Mesenchymal stem cell (in vitro differentiated cells and primary cell): ENCODE data around the gene HNRNPLL.

Source experiments
- DNase-seq: peaks from one replicate; pipeline ENCODE4 v3.0.0-alpha.2; 2013
- H2AFZ ChIP-seq: one replicate; pipeline ENCODE4 v1.6.1; 2013; ENCODE audit warnings: low read depth, mild to moderate bottlenecking, control low read depth, inconsistent platforms, low read length, moderate library complexity
- H2AK5ac ChIP-seq: 2 replicates; pipeline ENCODE4 v1.6.1; 2013; ENCODE audit warnings: low read length, moderate library complexity, mild to moderate bottlenecking, inconsistent platforms; ENCODE audit not compliant: severe bottlenecking
- H2BK120ac ChIP-seq: one replicate; pipeline ENCODE4 v1.6.1; 2013; ENCODE audit warnings: low read depth, mild to moderate bottlenecking, inconsistent platforms, low read length, moderate library complexity
- H2BK12ac ChIP-seq, 2 experiments: one replicate each; pipeline ENCODE4 v1.6.1; 2013; ENCODE audit warnings: inconsistent platforms in 2 of 2, low read length in 2 of 2, mild to moderate bottlenecking in 2 of 2, moderate library complexity in 2 of 2, control low read depth in 1 of 2
- H2BK15ac ChIP-seq: one replicate; pipeline ENCODE4 v1.6.1; 2013; ENCODE audit warnings: mild to moderate bottlenecking, low read depth, inconsistent platforms; ENCODE audit not compliant: poor library complexity, severe bottlenecking
- H2BK5ac ChIP-seq: 2 replicates; pipeline ENCODE4 v1.6.1; 2013; ENCODE audit warnings: low read depth, mild to moderate bottlenecking, low read length, control low read depth, inconsistent platforms; ENCODE audit not compliant: poor library complexity, severe bottlenecking
- H3K14ac ChIP-seq, 2 experiments: one replicate each; pipeline ENCODE4 v1.6.1; 2013; ENCODE audit warnings: inconsistent platforms in 2 of 2, low read length in 2 of 2, control low read depth in 1 of 2, mild to moderate bottlenecking in 1 of 2, moderate library complexity in 1 of 2
- H3K18ac ChIP-seq, 2 experiments: one replicate each; pipeline ENCODE4 v1.6.1; 2013; ENCODE audit warnings: inconsistent platforms in 2 of 2, low read length in 2 of 2, control low read depth in 1 of 2, low read depth in 1 of 2, mild to moderate bottlenecking in 1 of 2
- H3K23ac ChIP-seq, 2 experiments: one replicate each; pipeline ENCODE4 v1.6.1; 2013; ENCODE audit warnings: inconsistent platforms in 2 of 2, low read length in 2 of 2, mild to moderate bottlenecking in 2 of 2, moderate library complexity in 2 of 2, control low read depth in 1 of 2
- H3K27ac ChIP-seq: 2 replicates; pipeline ENCODE4 v1.5.1; 2013; ENCODE audit warnings: mild to moderate bottlenecking, moderate library complexity, low read length, control low read depth, inconsistent platforms; ENCODE audit not compliant: poor library complexity, severe bottlenecking
- H3K27me3 ChIP-seq, 2 experiments: 2 replicates each; pipeline versions ENCODE4 v1.6.1 to v1.7.0; 2013; ENCODE audit warnings: low read length in 2 of 2, mild to moderate bottlenecking in 2 of 2, moderate library complexity in 2 of 2, control low read depth in 1 of 2, inconsistent platforms in 1 of 2; ENCODE audit not compliant: control insufficient read depth in 1 of 2, insufficient read depth in 1 of 2
- H3K36me3 ChIP-seq, 2 experiments: 2 replicates each; pipeline versions ENCODE4 v1.6.1 to v1.7.0; 2013; ENCODE audit warnings: low read length in 2 of 2, control low read depth in 1 of 2, inconsistent platforms in 1 of 2, low read depth in 1 of 2, mild to moderate bottlenecking in 1 of 2; ENCODE audit not compliant: insufficient read depth in 2 of 2, control insufficient read depth in 1 of 2
- H3K4ac ChIP-seq, 2 experiments: one replicate each; pipeline ENCODE4 v1.6.1; 2013; ENCODE audit warnings: inconsistent platforms in 2 of 2, low read length in 2 of 2, mild to moderate bottlenecking in 2 of 2, moderate library complexity in 2 of 2, control low read depth in 1 of 2, low read depth in 1 of 2
- H3K4me1 ChIP-seq: 2 replicates; pipeline ENCODE4 v1.6.1; 2013; ENCODE audit warnings: low read depth, low read length, control low read depth; ENCODE audit not compliant: control insufficient read depth, insufficient read depth
- H3K4me2 ChIP-seq: 2 replicates; pipeline ENCODE4 v1.6.1; 2013; ENCODE audit warnings: low read length, mild to moderate bottlenecking, inconsistent platforms; ENCODE audit not compliant: poor library complexity, severe bottlenecking
- H3K4me3 ChIP-seq, 2 experiments: 2 replicates each; pipeline versions ENCODE4 v1.5.1 to v1.7.0; 2013; ENCODE audit warnings: low read length in 2 of 2, mild to moderate bottlenecking in 2 of 2, control low read depth in 1 of 2, low read depth in 1 of 2; ENCODE audit not compliant: insufficient read depth in 1 of 2
- H3K79me1 ChIP-seq: replicated peaks from 2 replicates; pipeline ENCODE4 v1.6.1; 2013; ENCODE audit warnings: mild to moderate bottlenecking, control low read depth, low read length, inconsistent platforms; ENCODE audit not compliant: poor library complexity, severe bottlenecking
- H3K9ac ChIP-seq: 2 replicates; pipeline ENCODE4 v1.7.0; 2013; ENCODE audit warnings: mild to moderate bottlenecking, low read length, moderate library complexity
- H3K9me3 ChIP-seq: 2 replicates; pipeline ENCODE4 v1.7.0; 2013; ENCODE audit warnings: mild to moderate bottlenecking, low read length; ENCODE audit not compliant: control insufficient read depth
- H4K8ac ChIP-seq: one replicate; pipeline ENCODE4 v1.6.1; 2013; ENCODE audit warnings: inconsistent platforms, mild to moderate bottlenecking, low read length, moderate library complexity
- H4K91ac ChIP-seq: one replicate; pipeline ENCODE4 v1.6.1; 2013; ENCODE audit warnings: mild to moderate bottlenecking, low read length, inconsistent platforms
- WGBS: methylation state at CpG from one replicate; pipeline ENCODE4 v1.1.7; 2013; ENCODE audit warnings: mixed read lengths; 5-methylcytosine and 5-hydroxymethylcytosine counted together

The HNRNPLL gene

GRCh38 chr2:38527338-38528007 is 75.3 kb downstream of the HNRNPLL start:
- Histone ChIP-seq H3K23ac (no peak overlapping the region), H3K27me3 (peaks cover 7 to 12% of the 10 kb centered on the region in 2 experiments), H3K4me1 (no peaks in the 10 kb centered on the region), H3K79me1 (no peaks in the 10 kb centered on the region), H3K18ac (no peak overlapping the region), H3K4me2 (peak overlapping the region; percentile 83), H3K27ac (peak overlapping the region; percentile 51), H3K14ac (no peak overlapping the region), H2AK5ac (no peak overlapping the region), H3K9me3 (no peaks in the 10 kb centered on the region), H3K4me3 (peak overlapping the region in 1 of 2 experiments; percentile 77), H4K8ac (no peak overlapping the region), H3K4ac (no peak overlapping the region), H3K36me3 (no peaks in the 10 kb centered on the region), H2BK120ac (no peak overlapping the region), H2BK15ac (no peak overlapping the region), H3K9ac (peak overlapping the region; percentile 88), H2BK5ac (no peak overlapping the region), H4K91ac (no peak overlapping the region), H2AFZ (no peak overlapping the region), H2BK12ac (no peak overlapping the region)
- DNase-seq = no peak
- 93% methylated on average over 3 of the region's 5 CpGs for WGBS

- Histone ChIP-seq H3K27me3 (peaks cover 7 to 12% of the 10 kb centered on the region in 2 experiments), H3K27ac (no peak overlapping the region), H2AK5ac (no peak overlapping the region), H3K4me3 (no peak overlapping the region), H2AFZ (no peak overlapping the region), H2BK120ac (no peak overlapping the region), H3K18ac (no peak overlapping the region), H3K23ac (no peak overlapping the region), H3K36me3 (no peaks in the 10 kb centered on the region), H2BK12ac (no peak overlapping the region), H2BK15ac (no peak overlapping the region), H4K8ac (no peak overlapping the region), H3K79me1 (no peaks in the 10 kb centered on the region), H3K14ac (no peak overlapping the region), H3K9me3 (no peaks in the 10 kb centered on the region), H3K9ac (peak overlapping the region; percentile 58), H4K91ac (no peak overlapping the region), H3K4ac (no peak overlapping the region), H2BK5ac (no peak overlapping the region), H3K4me2 (no peak overlapping the region), H3K4me1 (no peaks in the 10 kb centered on the region)
- DNase-seq = peak; percentile 9
- WGBS = no CpG with 5 or more reads among the region's 2 CpGs
Observed at GRCh38 chr2:38526195-38526594, 76.5 kb downstream of the HNRNPLL start.

GRCh38 chr2:38524580-38524979 is 78.1 kb downstream of the HNRNPLL start:
- H3K4ac ChIP-seq = no peak overlapping the region
- peaks cover 7 to 12% of the 10 kb centered on the region in 2 experiments for H3K27me3 ChIP-seq
- no peaks in the 10 kb centered on the region for H3K9me3 ChIP-seq
- no peak for DNase-seq
- H3K14ac ChIP-seq = no peak overlapping the region
- H3K79me1 ChIP-seq = no peaks in the 10 kb centered on the region
- H3K18ac ChIP-seq = no peak overlapping the region
- no peak overlapping the region for H2AFZ ChIP-seq
- peak overlapping the region; percentile 61 for H4K91ac ChIP-seq
- H3K36me3 ChIP-seq = no peaks in the 10 kb centered on the region
- H3K23ac ChIP-seq = no peak overlapping the region
- no peak overlapping the region for H2BK120ac ChIP-seq
- no peak overlapping the region for H4K8ac ChIP-seq
- no peak overlapping the region for H2BK15ac ChIP-seq
- no peak overlapping the region for H2BK5ac ChIP-seq
- H3K9ac ChIP-seq = no peak overlapping the region
- H3K4me1 ChIP-seq = no peaks in the 10 kb centered on the region
- H3K4me3 ChIP-seq = no peak overlapping the region
- H2BK12ac ChIP-seq = no peak overlapping the region
- no peak overlapping the region for H2AK5ac ChIP-seq
- 76% methylated on average over 3 of the region's 3 CpGs for WGBS
- H3K4me2 ChIP-seq = no peak overlapping the region
- H3K27ac ChIP-seq = no peak overlapping the region

GRCh38 chr2:38523728-38524437 is 78.8 kb downstream of the HNRNPLL start:
- Histone ChIP-seq H2BK15ac (no peak overlapping the region), H3K4me2 (no peak overlapping the region), H2AFZ (no peak overlapping the region), H3K27ac (no peak overlapping the region), H3K36me3 (no peaks in the 10 kb centered on the region), H2BK12ac (no peak overlapping the region), H3K79me1 (no peaks in the 10 kb centered on the region), H2AK5ac (no peak overlapping the region), H2BK120ac (no peak overlapping the region), H3K9me3 (no peaks in the 10 kb centered on the region), H3K9ac (no peak overlapping the region), H3K4ac (no peak overlapping the region), H4K8ac (no peak overlapping the region), H3K27me3 (peaks cover 7 to 12% of the 10 kb centered on the region in 2 experiments), H3K23ac (no peak overlapping the region), H3K4me3 (no peak overlapping the region), H3K14ac (no peak overlapping the region), H4K91ac (no peak overlapping the region), H2BK5ac (no peak overlapping the region), H3K4me1 (no peaks in the 10 kb centered on the region), H3K18ac (no peak overlapping the region)
- no peak for DNase-seq
- 64% methylated on average over 9 of the region's 11 CpGs for WGBS
